NK-92 treated with Interleukin-12 subunit alpha and Interleukin-12 subunit beta, amount 100 ng/mL, for 24 hours (cell line): Measurements from ENCODE around the gene GPS1.
A peak's percentile ranks its signal among the peaks of the same experiment; 100 is the strongest.
"Not testable (repeated sequence)": the region's sequence is repeated elsewhere in the genome, so short reads cannot be mapped to it uniquely, and the experiment has no call there.

Experiments used
- DNase-seq: peaks from one replicate; lab custom pipeline; 2025; lab: John Stamatoyannopoulos, UW

GPS1 gene

GRCh38 chr17:82028966-82029365 is 22.7 kb upstream of the GPS1 start:
- DNase-seq, result no peak

GRCh38 chr17:82029391-82029790 is 22.3 kb upstream of the GPS1 start:
- no peak for DNase-seq

- no peak for DNase-seq
These were observed 21.7 kb upstream of the GPS1 start for GRCh38 chr17:82029990-82030469.

- DNase-seq, result no peak
These were observed 21.0 kb upstream of the GPS1 start for GRCh38 chr17:82030470-82031302.

DNA sequence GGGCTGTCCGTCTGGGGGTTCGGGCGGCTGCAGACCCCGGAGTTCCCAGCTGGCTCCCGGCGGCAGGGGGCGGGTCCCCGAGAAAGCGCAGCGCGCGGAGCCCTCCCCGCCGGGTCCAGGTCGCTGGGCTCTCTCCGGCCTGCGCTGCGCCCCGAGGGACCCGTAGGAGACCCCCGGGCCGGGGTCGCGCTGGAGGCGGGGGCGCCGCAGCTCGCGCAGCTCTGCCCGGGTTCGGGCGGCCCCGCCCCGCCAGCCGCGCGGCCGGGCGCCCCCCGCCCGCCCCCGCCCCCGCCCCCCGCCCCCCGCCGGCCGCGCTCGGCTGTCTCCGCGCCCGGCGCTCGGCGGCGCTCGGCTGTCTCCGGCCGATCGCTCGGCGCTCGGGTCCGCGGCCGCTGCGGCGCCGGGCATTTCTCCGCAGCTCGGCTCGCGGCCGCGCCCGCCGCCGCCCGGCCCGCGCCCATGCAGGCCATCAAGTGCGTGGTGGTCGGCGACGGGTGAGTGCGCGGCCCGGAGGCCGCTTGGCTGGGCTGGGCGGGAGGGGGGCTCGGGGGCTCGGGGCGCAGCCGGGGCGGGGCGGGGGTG is 20.3 kb upstream of the GPS1 start, which contains the start of gene RAC3:
Gene RAC3 (plus strand): TSS at position 376 of the 582 bp plus-strand sequence. CDS start 84 bp downstream, at position 460.
- no peak for DNase-seq

GRCh38 chr17:82031885-82032627 is 19.6 kb upstream of the GPS1 start:
- no peak for DNase-seq

- no peak for DNase-seq
These were observed 18.2 kb upstream of the GPS1 start for GRCh38 chr17:82033359-82034085.

GRCh38 chr17:82034371-82035011 is 17.2 kb upstream of the GPS1 start:
- DNase-seq, result no peak

DNA sequence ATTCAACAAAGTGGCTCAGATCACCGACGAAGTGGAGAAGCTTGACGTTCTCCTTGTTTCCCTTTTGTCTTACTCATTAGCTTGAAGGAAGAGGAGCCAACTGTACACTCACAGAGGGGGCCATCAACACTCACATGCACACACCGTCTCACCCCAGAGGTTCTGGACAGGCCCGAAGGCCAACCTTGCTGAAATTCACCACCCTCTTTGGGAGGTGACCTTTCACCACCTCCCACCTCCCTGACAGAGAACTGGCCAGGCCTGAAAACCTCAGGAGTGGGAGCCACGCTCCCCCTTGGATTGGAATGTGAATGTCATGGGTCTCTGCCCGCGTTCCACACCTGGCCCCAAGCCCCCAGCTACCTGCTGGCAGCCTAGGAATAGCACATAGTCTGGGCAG is 16.2 kb upstream of the GPS1 start:
- no peak for DNase-seq

DNA sequence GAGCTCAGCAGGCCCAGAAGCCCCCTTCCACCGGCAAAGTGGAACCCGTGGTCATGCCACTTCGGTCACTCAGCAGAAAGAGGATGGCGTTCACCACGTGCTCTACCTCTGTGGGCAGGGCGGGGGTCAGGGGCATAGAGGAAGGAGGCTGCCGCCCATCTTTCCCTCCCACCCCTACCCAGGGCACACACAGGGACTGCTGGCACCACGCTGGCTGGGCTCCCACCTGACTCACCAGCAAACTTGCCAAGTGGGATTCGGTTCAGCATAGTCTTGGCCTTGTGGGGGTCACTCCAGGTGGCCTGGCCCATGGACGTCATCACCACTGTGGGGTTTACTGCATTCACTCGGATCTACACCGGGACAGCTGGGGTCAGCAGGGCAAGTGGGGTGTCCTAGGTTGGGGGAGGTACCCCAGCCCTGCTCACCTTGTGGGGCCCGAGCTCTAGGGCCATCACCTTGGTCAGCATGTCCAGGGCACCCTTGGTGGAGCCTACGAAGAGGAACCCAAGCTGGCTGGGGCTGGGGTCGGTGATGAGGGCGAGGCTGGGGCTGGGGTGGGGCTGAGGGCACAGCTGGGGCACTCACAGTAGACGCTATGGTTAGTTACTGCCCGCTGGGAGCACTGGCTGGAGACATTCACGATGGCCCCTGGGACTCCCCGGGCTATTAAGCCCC is 15.6 kb upstream of the GPS1 start:
- DNase-seq, result no peak

DNA sequence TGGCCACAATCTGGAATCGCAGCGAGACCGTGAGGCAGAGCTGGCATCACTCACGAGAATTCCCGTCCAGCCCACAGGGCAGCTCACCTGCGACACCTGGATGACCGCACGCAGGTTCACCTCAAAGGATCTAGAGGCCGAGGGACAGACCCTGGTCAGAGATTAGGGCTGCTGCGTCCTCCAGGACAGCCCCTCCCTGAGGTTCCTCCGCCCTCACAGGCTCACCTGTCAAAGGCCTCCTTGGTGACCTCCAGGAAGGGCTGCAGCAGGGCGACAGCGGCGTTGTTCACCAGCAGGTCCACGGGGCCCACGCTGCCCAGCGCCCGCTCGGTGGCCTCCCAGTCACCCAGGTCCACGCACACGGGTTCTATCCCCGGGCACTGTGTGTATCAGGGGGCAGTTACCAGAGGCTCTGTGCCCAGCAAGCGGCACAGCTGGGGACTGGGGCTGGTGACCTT is 15.0 kb upstream of the GPS1 start:
- no peak for DNase-seq

GRCh38 chr17:82037092-82037888 is 14.4 kb upstream of the GPS1 start, which contains the start of gene DCXR:
DCXR (minus strand) TSS chr17:82037697; CDS start chr17:82037682, 15 bp downstream.
- peak; percentile 96 for DNase-seq

DNA sequence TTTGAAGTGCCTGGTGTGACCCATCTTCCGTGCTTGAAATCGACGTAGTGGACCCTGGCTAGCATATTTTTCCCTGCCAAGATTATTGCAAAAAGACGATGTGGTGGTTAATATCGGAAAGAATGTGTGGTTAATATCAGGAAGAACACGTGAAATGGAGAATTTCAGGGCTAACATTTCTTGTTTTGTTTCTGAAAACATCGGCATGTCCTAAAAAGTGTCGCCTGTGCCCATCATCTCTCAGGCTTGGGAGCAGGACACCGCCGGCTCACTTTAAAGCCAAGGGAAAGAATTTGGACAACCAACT is 13.9 kb upstream of the GPS1 start:
- DNase-seq, result no peak

DNA sequence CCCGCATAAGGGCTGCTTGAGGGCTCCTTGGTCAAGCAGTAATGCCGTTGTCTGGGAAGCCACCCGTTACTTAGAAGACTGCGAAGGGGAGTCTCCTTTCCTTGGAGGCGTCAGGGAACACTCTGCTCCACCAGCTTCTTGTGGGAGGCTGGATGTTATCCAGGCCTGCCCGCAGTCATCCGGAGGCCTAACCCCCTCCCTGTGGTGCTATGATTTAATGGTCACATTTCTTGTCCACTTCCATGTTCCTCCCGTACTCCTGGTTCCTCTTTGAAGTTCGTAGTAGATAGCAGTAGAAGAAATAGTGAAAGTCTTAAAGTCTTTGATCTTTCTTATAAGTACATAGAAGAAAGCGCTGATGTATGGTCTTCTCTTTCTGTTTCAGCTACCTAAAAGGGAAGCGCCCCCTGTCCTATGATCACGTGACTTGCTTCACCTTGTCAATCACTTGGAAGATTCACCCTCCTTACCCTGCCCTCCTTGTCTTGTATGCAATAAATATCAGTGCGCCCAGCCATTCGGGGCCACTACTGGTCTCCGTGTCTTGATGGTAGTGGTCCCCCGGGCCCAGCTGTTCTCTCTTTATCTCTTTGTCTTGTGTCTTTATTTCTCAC is 12.8 kb upstream of the GPS1 start:
- DNase-seq, result not testable (repeated sequence)

DNA sequence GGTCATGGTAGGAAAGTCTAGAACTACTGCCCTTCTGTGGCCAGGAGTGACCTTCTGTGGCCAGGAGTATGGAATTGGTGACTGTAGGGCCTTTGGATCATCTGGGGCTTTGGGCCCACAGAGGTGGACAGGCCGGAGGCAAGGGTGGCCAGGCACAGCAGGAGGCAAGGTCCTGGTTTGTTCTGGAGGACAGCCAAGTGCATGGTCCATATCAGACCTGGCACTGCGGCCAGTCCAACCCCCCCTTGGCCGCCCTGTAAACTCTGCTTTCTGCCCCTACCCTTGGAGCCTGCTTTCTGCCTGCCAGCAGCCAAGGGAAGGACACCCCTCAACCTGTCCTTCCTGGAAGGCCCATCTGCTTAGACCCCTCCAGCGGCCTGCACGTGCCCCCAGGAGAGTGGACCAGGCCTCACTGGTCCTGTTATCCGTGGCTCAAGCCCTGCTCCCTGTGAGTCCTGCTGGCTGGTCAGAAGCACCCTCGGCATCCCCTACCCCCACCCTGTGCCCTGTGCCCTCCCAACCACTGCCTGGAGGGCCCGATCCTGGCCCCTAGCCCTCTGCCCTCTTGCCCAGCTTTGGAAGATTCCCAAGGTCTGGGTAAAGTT is 11.9 kb upstream of the GPS1 start:
- no peak for DNase-seq

- DNase-seq, result no peak
These were observed 10.4 kb upstream of the GPS1 start for GRCh38 chr17:82041144-82041814.

GRCh38 chr17:82042649-82043048 is 9.0 kb upstream of the GPS1 start:
- no peak for DNase-seq

GRCh38 chr17:82043507-82043906 is 8.2 kb upstream of the GPS1 start:
- DNase-seq, result no peak
